H9 (cell line): ENCODE data around the gene CHD3. TPM values are rescaled to one million over a fixed set of nuclear protein-coding genes. Genes with fewer than 3 reads are reported as not detected.

ENCODE experiments used
- DNase-seq: peaks from one replicate; pipeline ENCODE4 v3.0.0-alpha.2; 2017
- H2AFZ ChIP-seq: one replicate; pipeline ENCODE4 v1.6.1; 2013; ENCODE audit warnings: mild to moderate bottlenecking, low read length, control low read depth, moderate library complexity
- H2AK5ac ChIP-seq: 2 replicates; pipeline ENCODE4 v1.6.1; 2013; ENCODE audit warnings: low read length, control low read depth, mixed read lengths; ENCODE audit not compliant: insufficient read length
- H2BK120ac ChIP-seq: one replicate; pipeline ENCODE4 v1.6.1; 2013; ENCODE audit warnings: low read depth, mild to moderate bottlenecking, low read length, control low read depth, inconsistent platforms; ENCODE audit not compliant: poor library complexity, severe bottlenecking
- H2BK12ac ChIP-seq: 2 replicates; pipeline ENCODE4 v1.6.1; 2013; ENCODE audit warnings: low read length, control low read depth, mixed read lengths, low read depth; ENCODE audit not compliant: insufficient read length
- H2BK15ac ChIP-seq: 2 replicates; pipeline ENCODE4 v1.6.1; 2013; ENCODE audit warnings: low read depth, low read length, control low read depth
- H2BK20ac ChIP-seq: one replicate; pipeline ENCODE4 v1.6.1; 2013; ENCODE audit warnings: low read depth, mild to moderate bottlenecking, low read length, control low read depth, inconsistent platforms; ENCODE audit not compliant: poor library complexity, severe bottlenecking
- H2BK5ac ChIP-seq: 2 replicates; pipeline ENCODE4 v1.6.1; 2013; ENCODE audit warnings: low read length, control low read depth, mixed read lengths; ENCODE audit not compliant: insufficient read length
- H3K14ac ChIP-seq: 2 replicates; pipeline ENCODE4 v1.6.1; 2013; ENCODE audit warnings: low read length, control low read depth; ENCODE audit not compliant: insufficient read depth
- H3K18ac ChIP-seq: 2 replicates; pipeline ENCODE4 v1.6.1; 2013; ENCODE audit warnings: low read depth, mild to moderate bottlenecking, mixed read lengths, low read length, control low read depth; ENCODE audit not compliant: insufficient read length
- H3K23ac ChIP-seq: 2 replicates; pipeline ENCODE4 v1.6.1; 2013; ENCODE audit warnings: low read length, control low read depth, mixed read lengths, low read depth; ENCODE audit not compliant: insufficient read length
- H3K23me2 ChIP-seq: 2 replicates; pipeline ENCODE4 v1.6.1; 2013; ENCODE audit warnings: low read depth, mild to moderate bottlenecking, mixed read lengths, low read length, control low read depth; ENCODE audit not compliant: insufficient read length, poor library complexity, severe bottlenecking
- H3K27ac ChIP-seq: 2 replicates; pipeline ENCODE4 v1.5.1; 2013; ENCODE audit warnings: low read length, control low read depth, mixed read lengths, low read depth; ENCODE audit not compliant: insufficient read length
- H3K27me3 ChIP-seq: 2 replicates; pipeline ENCODE4 v1.6.1; 2013; ENCODE audit warnings: low read length, control low read depth, inconsistent platforms; ENCODE audit not compliant: insufficient read depth
- H3K4ac ChIP-seq: 2 replicates; pipeline ENCODE4 v1.6.1; 2013; ENCODE audit warnings: low read depth, mild to moderate bottlenecking, control low read depth, inconsistent platforms, low read length, moderate library complexity
- H3K4me1 ChIP-seq: 2 replicates; pipeline ENCODE4 v1.6.1; 2013; ENCODE audit warnings: low read length, control low read depth, inconsistent platforms; ENCODE audit not compliant: insufficient read depth
- H3K4me2 ChIP-seq: 2 replicates; pipeline ENCODE4 v1.6.1; 2013; ENCODE audit warnings: low read length, control low read depth, mixed read lengths; ENCODE audit not compliant: insufficient read length, insufficient read depth
- H3K56ac ChIP-seq: 2 replicates; pipeline ENCODE4 v1.6.1; 2013; ENCODE audit warnings: low read depth, mild to moderate bottlenecking, mixed read lengths, low read length, control low read depth; ENCODE audit not compliant: insufficient read length
- H3K79me1 ChIP-seq: 2 replicates; pipeline ENCODE4 v1.6.1; 2013; ENCODE audit warnings: low read depth, mild to moderate bottlenecking, moderate library complexity, low read length, control low read depth, inconsistent platforms; ENCODE audit not compliant: insufficient read depth, poor library complexity, severe bottlenecking
- H3K79me2 ChIP-seq: 2 replicates; pipeline ENCODE4 v1.6.1; 2013; ENCODE audit warnings: low read length, control low read depth, inconsistent platforms; ENCODE audit not compliant: insufficient read depth
- H3K9ac ChIP-seq: 2 replicates; pipeline ENCODE4 v1.6.1; 2013; ENCODE audit warnings: low read length, control low read depth, mixed read lengths; ENCODE audit not compliant: insufficient read length; ENCODE audit errors: extremely low read depth
- H3K9me3 ChIP-seq: one replicate; pipeline ENCODE4 v1.6.1; 2013; ENCODE audit warnings: low read depth, low read length, inconsistent platforms; ENCODE audit not compliant: control insufficient read depth
- H3T11ph ChIP-seq: one replicate; pipeline ENCODE4 v1.6.1; 2013; ENCODE audit warnings: mild to moderate bottlenecking, low read length, control low read depth, inconsistent platforms
- H4K20me1 ChIP-seq: one replicate; pipeline ENCODE4 v1.6.1; 2013; ENCODE audit not compliant: control insufficient read depth, insufficient read length, insufficient read depth
- H4K5ac ChIP-seq: 2 replicates; pipeline ENCODE4 v1.6.1; 2013; ENCODE audit warnings: low read depth, mild to moderate bottlenecking, mixed read lengths, low read length, control low read depth; ENCODE audit not compliant: insufficient read length
- H4K8ac ChIP-seq: replicated peaks from 2 replicates; pipeline ENCODE4 v1.6.1; 2013; ENCODE audit warnings: low read length, control low read depth, mixed read lengths, low read depth; ENCODE audit not compliant: insufficient read length
- H4K91ac ChIP-seq: 2 replicates; pipeline ENCODE4 v1.6.1; 2013; ENCODE audit warnings: low read depth, mild to moderate bottlenecking, moderate library complexity, mixed read lengths, low read length, control low read depth; ENCODE audit not compliant: insufficient read length
- H3K27ac Mint-ChIP-seq, 3 experiments: 2 replicates in 2 of 3; 3 replicates in 1 of 3; pipeline ENCODE4 v1.8.0; 2020 to 2021; ENCODE audit warnings: mixed read lengths in 3 of 3, mild to moderate bottlenecking in 1 of 3, moderate library complexity in 1 of 3
- H3K27me3 Mint-ChIP-seq: 2 replicates; pipeline ENCODE4 v1.8.0; 2021; ENCODE audit warnings: low read depth, mild to moderate bottlenecking, moderate library complexity, mixed read lengths
- H3K36me3 Mint-ChIP-seq, 3 experiments: 2 replicates in 2 of 3; 3 replicates in 1 of 3; pipeline ENCODE4 v1.8.0; 2020 to 2021; ENCODE audit warnings: low read depth in 3 of 3, mixed read lengths in 3 of 3; ENCODE audit not compliant: insufficient read depth in 1 of 3
- H3K4me1 Mint-ChIP-seq, 2 experiments: 2 replicates each; pipeline ENCODE4 v1.8.0; 2020; ENCODE audit warnings: mixed read lengths in 2 of 2
- H3K4me3 Mint-ChIP-seq, 2 experiments: 2 replicates in 1 of 2; 3 replicates in 1 of 2; pipeline ENCODE4 v1.8.0; 2020 to 2021; ENCODE audit warnings: mild to moderate bottlenecking in 2 of 2, mixed read lengths in 2 of 2, moderate library complexity in 1 of 2
- H3K9me3 Mint-ChIP-seq, 2 experiments: 2 replicates in 1 of 2; 3 replicates in 1 of 2; pipeline ENCODE4 v1.8.0; 2020; ENCODE audit warnings: mild to moderate bottlenecking in 2 of 2, mixed read lengths in 2 of 2, moderate library complexity in 1 of 2
- WGBS: extraction: QIAGEN DNeasy Blood & Tissue Kit; methylation state at CpG from one replicate; pipeline ENCODE4 v1.1.7; 2013; ENCODE audit warnings: missing lambda C conversion rate, low lambda C conversion rate, mixed read lengths; ENCODE audit not compliant: insufficient read length; ENCODE audit errors: extremely low coverage; 5-methylcytosine and 5-hydroxymethylcytosine counted together
- total RNA-seq: library from RNA; stranded (reverse); gene quantifications from 2 replicates; pipeline ENCODE4 v1.2.1, GENCODE V29; 2021
- TF ChIP-seq, protein P1 (sequence below): fragments of 200-600 bp; sonication (generic); conservative IDR thresholded peaks from 3 replicates; pipeline ENCODE4 v1.8.0; 2021; ENCODE audit warnings: antibody characterized with exemption, mild to moderate bottlenecking

CHD3 gene
- total RNA-seq, 1 experiment from 2014 or later: 33.2 TPM

DNA sequence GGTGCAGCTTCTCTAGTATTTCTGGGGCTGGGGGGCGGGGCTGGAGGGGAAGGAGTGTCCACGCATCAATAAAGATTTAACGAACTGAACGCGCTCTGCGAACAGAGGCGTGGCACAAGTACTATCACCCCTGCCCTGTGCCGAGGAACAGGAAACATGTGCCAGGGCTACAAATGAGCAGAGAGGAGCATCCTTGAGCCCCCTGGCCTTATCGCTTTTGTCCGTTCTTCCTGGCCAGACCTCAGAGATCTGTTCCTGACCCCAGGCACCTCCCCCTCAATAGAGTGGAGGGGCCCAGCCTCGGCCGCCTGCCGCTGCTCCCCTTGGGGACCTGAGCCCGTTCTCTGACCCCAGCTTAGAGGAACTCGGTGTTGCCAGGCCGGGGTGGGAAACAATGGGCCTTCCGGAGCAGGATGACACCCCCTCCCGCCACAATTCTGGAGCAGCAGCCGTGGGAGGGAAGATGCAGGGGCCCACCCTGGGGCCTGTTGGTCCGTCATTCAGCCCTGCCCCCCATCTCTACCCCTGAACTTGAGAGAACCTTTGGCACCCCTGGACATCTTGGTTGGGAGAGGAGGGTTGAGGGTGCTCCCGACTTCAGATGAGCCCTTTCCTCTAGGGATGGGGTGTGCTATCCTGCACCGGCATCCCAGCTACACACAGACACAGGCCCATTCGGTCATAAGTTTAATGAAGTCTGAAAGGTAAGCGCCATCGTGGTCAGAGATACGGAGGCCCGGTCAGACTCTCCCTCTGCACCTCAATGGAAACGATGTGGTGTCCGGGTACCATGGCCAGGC, 32.4 kb upstream of the CHD3 start:
- Histone ChIP-seq H4K91ac (no peak overlapping the region), H3T11ph (no peak overlapping the region), H3K79me1 (no peaks in the 10 kb centered on the region), H3K9me3 (no peaks in the 10 kb centered on the region), H2BK120ac (no peak overlapping the region), H3K23ac (no peak overlapping the region), H2AFZ (no peak overlapping the region), H3K56ac (no peak overlapping the region), H2BK5ac (no peak overlapping the region), H2BK12ac (no peak overlapping the region), H2AK5ac (no peak overlapping the region), H3K23me2 (peaks cover 35% of the 10 kb centered on the region), H3K4ac (no peak overlapping the region), H3K4me1 (no peaks in the 10 kb centered on the region; the same call in 1 of the 2 replicates), H3K9ac (no peak overlapping the region), H3K27ac (no peak overlapping the region), H3K14ac (no peak overlapping the region), H2BK15ac (no peak overlapping the region), H3K27me3 (peaks cover 30% of the 10 kb centered on the region; the same call in 1 of the 2 replicates), H4K8ac (no peak overlapping the region), H3K4me2 (peak overlapping the region; percentile 97), H3K79me2 (no peaks in the 10 kb centered on the region), H3K18ac (no peak overlapping the region), H2BK20ac (no peak overlapping the region), H4K5ac (no peak overlapping the region), H4K20me1 (no peaks in the 10 kb centered on the region)
- Mint-ChIP-seq H3K4me1 (peaks cover 19 to 32% of the 10 kb centered on the region in 2 experiments), H3K9me3 (0 out of 5 replicates have a peak, but pooled peaks cover 0 to 3% of the 10 kb centered on the region in 2 experiments), H3K4me3 (no peak overlapping the region), H3K27ac (no peak overlapping the region; a peak in 1 of 7 replicates), H3K27me3 (peaks cover 18% of the 10 kb centered on the region), H3K36me3 (peaks cover 0 to 30% (median 14%) of the 10 kb centered on the region in 3 experiments; a peak in 4 of 7 replicates)
- WGBS: no CpG with 5 or more reads among the region's 29 CpGs
- peak; percentile 42 for DNase-seq
- TF ChIP-seq, protein P1, sequence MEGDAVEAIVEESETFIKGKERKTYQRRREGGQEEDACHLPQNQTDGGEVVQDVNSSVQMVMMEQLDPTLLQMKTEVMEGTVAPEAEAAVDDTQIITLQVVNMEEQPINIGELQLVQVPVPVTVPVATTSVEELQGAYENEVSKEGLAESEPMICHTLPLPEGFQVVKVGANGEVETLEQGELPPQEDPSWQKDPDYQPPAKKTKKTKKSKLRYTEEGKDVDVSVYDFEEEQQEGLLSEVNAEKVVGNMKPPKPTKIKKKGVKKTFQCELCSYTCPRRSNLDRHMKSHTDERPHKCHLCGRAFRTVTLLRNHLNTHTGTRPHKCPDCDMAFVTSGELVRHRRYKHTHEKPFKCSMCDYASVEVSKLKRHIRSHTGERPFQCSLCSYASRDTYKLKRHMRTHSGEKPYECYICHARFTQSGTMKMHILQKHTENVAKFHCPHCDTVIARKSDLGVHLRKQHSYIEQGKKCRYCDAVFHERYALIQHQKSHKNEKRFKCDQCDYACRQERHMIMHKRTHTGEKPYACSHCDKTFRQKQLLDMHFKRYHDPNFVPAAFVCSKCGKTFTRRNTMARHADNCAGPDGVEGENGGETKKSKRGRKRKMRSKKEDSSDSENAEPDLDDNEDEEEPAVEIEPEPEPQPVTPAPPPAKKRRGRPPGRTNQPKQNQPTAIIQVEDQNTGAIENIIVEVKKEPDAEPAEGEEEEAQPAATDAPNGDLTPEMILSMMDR: no peak
